HCT116 (cell line): Measurements from ENCODE around the gene LIPG.

Source experiments
- CTCF ChIP-seq, 3 experiments: fragments of 200-600 bp in 1 of 3; sonication (generic) in 1 of 3; IDR thresholded peaks in 2 of 3; conservative IDR thresholded peaks in 1 of 3; 2 replicates each; pipeline ENCODE4 v1.5.1; 2012 to 2017; ENCODE audit warnings: low read depth in 2 of 3, low read length in 2 of 3, antibody characterized with exemption in 1 of 3, borderline replicate concordance in 1 of 3, control low read depth in 1 of 3, mild to moderate bottlenecking in 1 of 3, mixed read lengths in 1 of 3, mixed run types in 1 of 3, moderate library complexity in 1 of 3; ENCODE audit not compliant: insufficient read depth in 1 of 3
- EGR1 ChIP-seq: IDR thresholded peaks from 2 replicates; pipeline ENCODE4 v1.6.1; 2012; ENCODE audit warnings: low read depth
- MAX ChIP-seq: IDR thresholded peaks from 2 replicates; pipeline ENCODE4 v1.6.1; 2012
- POLR2A ChIP-seq: IDR thresholded peaks from 2 replicates; pipeline ENCODE4 v1.7.0; 2011; ENCODE audit warnings: borderline replicate concordance; ENCODE audit not compliant: insufficient read depth, insufficient read length; ENCODE audit errors: extremely low read depth
- POLR2AphosphoS5 ChIP-seq: IDR thresholded peaks from 2 replicates; pipeline ENCODE4 v1.6.1; 2011; ENCODE audit warnings: mild to moderate bottlenecking, low read depth, low read length, moderate library complexity
- RAD21 ChIP-seq: IDR thresholded peaks from 2 replicates; pipeline ENCODE4 v1.6.1; 2012; ENCODE audit warnings: low read depth, mild to moderate bottlenecking
- REST ChIP-seq: IDR thresholded peaks from 2 replicates; pipeline ENCODE4 v1.6.1; 2012; ENCODE audit warnings: low read depth
- SIN3A ChIP-seq: IDR thresholded peaks from 2 replicates; pipeline ENCODE4 v1.6.1; 2012; ENCODE audit warnings: low read depth
- SP1 ChIP-seq: IDR thresholded peaks from 2 replicates; pipeline ENCODE4 v1.6.1; 2012; ENCODE audit warnings: low read depth
- SRF ChIP-seq: IDR thresholded peaks from 2 replicates; pipeline ENCODE4 v1.6.1; 2012; ENCODE audit warnings: low read depth
- TCF7L2 ChIP-seq: IDR thresholded peaks from 2 replicates; pipeline ENCODE4 v1.7.0; 2011; ENCODE audit warnings: borderline replicate concordance, inconsistent platforms; ENCODE audit not compliant: insufficient read depth, insufficient read length; ENCODE audit errors: extremely low read depth
- YY1 ChIP-seq: IDR thresholded peaks from 2 replicates; pipeline ENCODE4 v1.6.1; 2011; ENCODE audit warnings: low read length, low read depth, moderate library complexity, mild to moderate bottlenecking; ENCODE audit not compliant: insufficient replicate concordance; ENCODE audit errors: extremely low read depth
- ZFX ChIP-seq: fragments of 450-650 bp; IDR thresholded peaks from 2 replicates; pipeline ENCODE4 v1.6.1; 2017

GRCh38 chr18:49630246-49630699, 68.4 kb downstream of the LIPG start:
- TF ChIP-seq CTCF (IDR thresholded peaks at IDR 0.05 in 2 of 3, conservative IDR thresholded peaks at IDR 0.05 in 1 of 3; ENCODE audit: borderline replicate concordance in 1 of 3, insufficient read depth in 1 of 3, low read depth in 2 of 3, low read length in 2 of 3) = no peak
- TF ChIP-seq YY1 = no peak
- no peak for TF ChIP-seq RAD21
- no peak for TF ChIP-seq EGR1
- no peak for TF ChIP-seq REST
- no peak for TF ChIP-seq MAX
- TF ChIP-seq POLR2AphosphoS5 = no peak
- no peak for TF ChIP-seq SP1
- no peak for TF ChIP-seq POLR2A
- TF ChIP-seq ZFX = no peak
- TF ChIP-seq TCF7L2 = no peak
- no peak for TF ChIP-seq SIN3A
- no peak for TF ChIP-seq SRF
